K562 (cell line): ENCODE data around the gene SCN5A. TPM values are rescaled to one million over a fixed set of nuclear protein-coding genes. Genes with fewer than 3 reads are reported as not detected.

Experiments used
- ATAC-seq: fragments of 200-7000 bp; cut with Tn5 transposase; 3 replicates; pipeline ENCODE4 v1.9.1; 2020; ENCODE audit warnings: moderate library complexity
- BruUV-seq: library from RNA; stranded (reverse); fragments of 400-500 nt; replicated peaks from 2 replicates; lab custom pipeline; 2021; lab: Mats Ljungman, UMichigan
- CTCF ChIA-PET: fragments of 300-600 bp; formaldehyde crosslinking; extraction: SDS; loops from one replicate; lab custom pipeline; 2021; ENCODE audit warnings: low intra/inter-chr PET ratio; lab: Yijun Ruan, JAX
- POLR2A ChIA-PET: fragments of 300-600, 350-650 bp; sonication (Branson Sonifier 250); formaldehyde crosslinking; extraction: SDS; loops from one replicate; lab custom pipeline; 2021; ENCODE audit warnings: antibody characterized with exemption, inconsistent platforms; lab: Yijun Ruan, JAX
- DNase-seq, 4 experiments: peaks; one replicate each; pipeline versions ENCODE4 v3.0.0 to v3.0.0-alpha.2; 2011 to 2018; ENCODE audit warnings: low spot score in 3 of 4, mixed read lengths in 3 of 4; ENCODE audit errors: extremely low read depth in 1 of 4
- FAIRE-seq: peaks from 2 replicates; lab custom pipeline; 2011; peaks lifted over from hg19 to GRCh38; lab: Jason Lieb, UNC
- H2AFZ ChIP-seq: 2 replicates; pipeline ENCODE4 v1.6.0; 2011; ENCODE audit warnings: low read depth, low read length, control low read depth, inconsistent platforms
- H3K27ac ChIP-seq: fragments of 200-600 bp; 3 replicates; pipeline ENCODE4 v1.8.0; 2011; ENCODE audit warnings: low read depth, mild to moderate bottlenecking, control low read depth, inconsistent platforms, low read length, moderate library complexity, mixed read lengths; ENCODE audit errors: extremely low read depth
- H3K27me3 ChIP-seq, 2 experiments: fragments of 300-600 bp in 1 of 2; 2 replicates in 1 of 2; 3 replicates in 1 of 2; pipeline versions ENCODE4 v1.6.0 to v1.8.0; 2011; ENCODE audit warnings: inconsistent platforms in 2 of 2, low read length in 2 of 2, mild to moderate bottlenecking in 1 of 2, mixed read lengths in 1 of 2, moderate library complexity in 1 of 2; ENCODE audit not compliant: control insufficient read depth in 2 of 2, insufficient read depth in 2 of 2
- H3K36me3 ChIP-seq: fragments of 300-600 bp; 3 replicates; pipeline ENCODE4 v1.8.0; 2011; ENCODE audit warnings: mild to moderate bottlenecking, low read length, inconsistent platforms; ENCODE audit not compliant: control insufficient read depth, insufficient read depth
- H3K4me1 ChIP-seq, 2 experiments: fragments of 200-600 bp in 1 of 2; replicated peaks in 1 of 2; 2 replicates in 1 of 2; 3 replicates in 1 of 2; pipeline versions ENCODE4 v1.5.1 to v1.8.0; 2011; ENCODE audit warnings: inconsistent platforms in 2 of 2, low read length in 2 of 2, mild to moderate bottlenecking in 1 of 2, mixed read lengths in 1 of 2, moderate library complexity in 1 of 2; ENCODE audit not compliant: control insufficient read depth in 2 of 2, insufficient read depth in 2 of 2
- H3K4me2 ChIP-seq: 2 replicates; pipeline ENCODE4 v1.6.1; 2011; ENCODE audit warnings: low read length, control low read depth, inconsistent platforms, mixed read lengths; ENCODE audit not compliant: insufficient read depth
- H3K4me3 ChIP-seq: fragments of 200-600 bp; sonication (generic), shearing (Covaris generic); 2 replicates; pipeline ENCODE4 v1.5.1; 2016; ENCODE audit warnings: control low read depth, inconsistent platforms
- H3K79me2 ChIP-seq: fragments of 200-600 bp; 3 replicates; pipeline ENCODE4 v1.8.0; 2011; ENCODE audit warnings: low read length, inconsistent platforms; ENCODE audit not compliant: control insufficient read depth, insufficient read depth
- H3K9ac ChIP-seq, 2 experiments: 2 replicates each; pipeline versions ENCODE4 v1.6.0 to v1.6.1; 2011; ENCODE audit warnings: low read depth in 2 of 2, low read length in 2 of 2, control low read depth in 1 of 2, inconsistent platforms in 1 of 2, mild to moderate bottlenecking in 1 of 2, mixed read lengths in 1 of 2; ENCODE audit not compliant: insufficient read depth in 1 of 2
- H3K9me1 ChIP-seq: one replicate; pipeline ENCODE4 v1.6.0; 2011; ENCODE audit warnings: inconsistent platforms, mild to moderate bottlenecking, low read length, moderate library complexity; ENCODE audit not compliant: control insufficient read depth, insufficient read depth
- H3K9me3 ChIP-seq: replicated peaks from 2 replicates; pipeline ENCODE4 v1.5.1; 2011; ENCODE audit warnings: low read depth, low read length, inconsistent platforms; ENCODE audit not compliant: control insufficient read depth, insufficient read depth
- H4K20me1 ChIP-seq: replicated peaks from 2 replicates; pipeline ENCODE4 v1.6.1; 2011; ENCODE audit warnings: low read length, inconsistent platforms, mixed read lengths; ENCODE audit not compliant: control insufficient read depth, insufficient read depth
- BRCA1 ChIP-seq, 2 experiments: fragments of 450-650 bp in 1 of 2; sonication (generic) in 1 of 2; formaldehyde crosslinking in 1 of 2; IDR thresholded peaks; 2 replicates each; pipeline versions ENCODE4 v1.5.0 to v1.6.1; 2017 to 2020; ENCODE audit warnings: mild to moderate bottlenecking in 1 of 2, missing genetic modification reagents in 1 of 2
- NRF1 ChIP-seq, 2 experiments: fragments of 450-650 bp; IDR thresholded peaks in 1 of 2; conservative IDR thresholded peaks in 1 of 2; 2 replicates each; pipeline ENCODE4 v1.6.1; 2014; ENCODE audit warnings: mild to moderate bottlenecking in 2 of 2
- SPI1 ChIP-seq: IDR thresholded peaks from 2 replicates; pipeline ENCODE4 v1.6.1; 2011; ENCODE audit warnings: low read depth, low read length, control low read depth, borderline replicate concordance
- TFAP4 ChIP-seq: sonication (generic); formaldehyde crosslinking; IDR thresholded peaks from 2 replicates; pipeline ENCODE4 v1.8.0; 2022; ENCODE audit warnings: missing genetic modification reagents, mild to moderate bottlenecking, moderate library complexity, borderline replicate concordance
- ZNF695 ChIP-seq: fragments of 450-650 bp; formaldehyde crosslinking; IDR thresholded peaks from 2 replicates; pipeline ENCODE4 v1.4.0; 2020; ENCODE audit warnings: mild to moderate bottlenecking, moderate library complexity
- WGBS: fragments of 100-300 bp; shearing (Covaris generic); methylation state at CpG from one replicate; pipeline ENCODE4 v1.1.6; 2016; ENCODE audit warnings: low coverage, mixed read lengths; ENCODE audit not compliant: insufficient coverage; ENCODE audit errors: missing lambda C conversion rate; 5-methylcytosine and 5-hydroxymethylcytosine counted together
- in situ Hi-C: fragments of 300-500 bp; cut with MboI; formaldehyde crosslinking; loops from 4 replicates; pipeline ENCODE4 v1.15.0; 2018; ENCODE audit warnings: inconsistent platforms, mixed read lengths
- intact Hi-C: fragments of 100-400 bp; cut with micrococcal nuclease; formaldehyde crosslinking; loops from 2 replicates; pipeline ENCODE4 v1.14.2; 2022
- polyA plus RNA-seq, 8 experiments: library from polyadenylated mRNA; depleted of rRNA in 4 of 8; stranded (reverse) in 5 of 8; unstranded in 3 of 8; fragments of >200 nt; fragmentation: Nextera tagmentation in 2 of 8; fragmentation: Illumina TruSeq in 1 of 8; extraction: Ambion mirVana in 2 of 8; extraction: Trizol in 1 of 8; gene quantifications; 2 replicates each; pipeline versions ENCODE4 v1.2.1 to v1.2.3, GENCODE V29; 2011 to 2014; ENCODE audit warnings: inconsistent platforms in 1 of 8, missing spikeins in 1 of 8
- total RNA-seq, 7 experiments: library from RNA; depleted of rRNA in 6 of 7; stranded (reverse); fragments of >200 nt in 6 of 7; fragmentation: Illumina TruSeq in 2 of 7; extraction: Trizol in 2 of 7; gene quantifications; 2 replicates each; pipeline versions ENCODE4 v1.2.1 to v1.2.3, GENCODE V29; 2011 to 2021; ENCODE audit warnings: low replicate concordance in 1 of 7
- TF ChIP-seq, protein P1 (sequence below), 3 experiments: IDR thresholded peaks in 2 of 3; conservative IDR thresholded peaks in 1 of 3; 2 replicates each; pipeline ENCODE4 v1.5.1; 2011 to 2012; ENCODE audit warnings: low read length in 3 of 3, mild to moderate bottlenecking in 3 of 3, control low read depth in 2 of 3, improper control_type of control experiment in 1 of 3, inconsistent platforms in 1 of 3, low read depth in 1 of 3, mixed read lengths in 1 of 3, moderate library complexity in 1 of 3; ENCODE audit not compliant: insufficient read depth in 2 of 3
- TF ChIP-seq, protein P2 (sequence below), 2 experiments: fragments of 200-800 bp in 1 of 2; sonication (Bioruptor generic) in 1 of 2; sonication (generic) in 1 of 2; formaldehyde crosslinking in 1 of 2; IDR thresholded peaks in 1 of 2; conservative IDR thresholded peaks in 1 of 2; 2 replicates each; pipeline versions ENCODE4 v1.5.0 to v1.6.1; 2016 to 2020; ENCODE audit warnings: missing compliant biosample characterization in 1 of 2, missing genetic modification characterization in 1 of 2, missing genetic modification reagents in 1 of 2

The SCN5A gene
- total and polyA plus RNA-seq, 9 of the 15 experiments (the other 6 are each of a cell fraction or from before 2014, with no cell fraction given): 0.07 to 1.4 (median 0.21) TPM; not detected in 2

DNA sequence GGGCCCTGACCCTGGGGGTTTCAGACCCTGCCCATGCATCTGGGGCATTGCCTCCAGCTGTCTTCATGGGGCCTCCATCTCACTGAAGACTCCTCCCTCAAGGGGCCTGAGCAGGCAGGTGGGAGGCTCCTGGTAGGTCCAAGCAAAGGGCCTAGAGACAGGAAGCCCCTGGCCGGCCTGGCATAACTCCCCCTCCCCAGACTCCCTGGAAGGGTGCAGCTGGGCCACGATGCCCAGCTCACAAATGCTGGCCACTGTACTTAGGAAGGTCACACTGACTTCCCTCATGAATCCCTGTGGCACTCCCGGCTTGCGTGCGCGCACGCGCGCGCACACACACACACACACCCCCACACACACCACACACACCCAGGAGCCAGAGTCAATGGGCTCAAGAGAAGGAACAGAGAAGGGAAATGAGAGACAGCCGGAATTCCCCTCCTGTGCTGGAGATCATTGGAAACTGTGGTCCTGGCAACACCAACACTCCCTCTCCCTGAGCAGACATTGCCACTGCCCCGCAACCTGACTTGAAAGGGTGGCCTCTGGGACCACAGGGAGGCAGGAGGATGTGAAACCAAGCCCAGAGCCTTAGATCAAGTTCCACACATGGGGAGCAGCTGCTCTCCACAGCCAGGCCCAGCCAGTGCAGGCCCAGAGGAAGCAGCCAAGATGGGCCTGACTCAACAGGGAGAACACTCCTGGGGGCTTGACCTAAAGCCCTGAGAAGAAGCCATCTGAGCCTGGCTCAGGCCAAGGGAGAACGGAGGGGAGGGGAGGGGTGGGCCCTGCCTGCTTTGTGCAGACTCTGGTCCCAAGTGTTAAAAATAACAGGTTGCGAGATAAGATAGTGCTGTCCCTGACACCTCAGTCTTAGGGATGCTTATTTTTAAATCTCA lies 69.7 kb downstream of the SCN5A start:
- intact Hi-C loops: no loop called here
- Histone ChIP-seq H3K4me2 (no peak overlapping the region), H4K20me1 (peaks cover 4% of the 10 kb centered on the region; the same call in 1 of the 2 replicates), H3K9ac (no peak overlapping the region), H2AFZ (no peak overlapping the region), H3K9me3 (no peaks in the 10 kb centered on the region), H3K79me2 (no peaks in the 10 kb centered on the region), H3K36me3 (no peaks in the 10 kb centered on the region), H3K4me3 (no peak overlapping the region)
- POLR2A ChIA-PET: interaction anchor here (0.5 kb wide), 1 partner anchor 525 kb away, joined by 3 read pairs; no protein-coding TSS in a partner anchor
- no peak for ATAC-seq
- BruUV-seq: no TSS peak
- TF ChIP-seq NRF1 (conservative IDR thresholded peaks at IDR 0.05 in 1 of 2, IDR thresholded peaks at IDR 0.05 in 1 of 2): peak in 1 of 2 experiments; percentile 13; a peak in 2 of 4 replicates
- TF ChIP-seq SPI1: no peak
- TF ChIP-seq, all 486 proteins: peak for 1
- FAIRE-seq (no peak), DNase-seq (peak in 1 of 4 experiments; percentile 19)
- H3K9me1 ChIP-seq: no peaks in the 10 kb centered on the region
- peaks cover 0 to 7% of the 10 kb centered on the region in 2 experiments; a peak in 1 of 5 replicates for H3K4me1 ChIP-seq
- H3K27ac ChIP-seq: no peak overlapping the region
- CTCF ChIA-PET: no interaction called here
- in situ Hi-C loops: no loop called here
- WGBS: 21% methylated on average over 14 of the region's 14 CpGs
- peaks cover 13 to 88% of the 10 kb centered on the region in 2 experiments for H3K27me3 ChIP-seq

- in situ Hi-C loops: no loop called here
- 1% methylated on average over 12 of the region's 12 CpGs for WGBS
These were observed 70.3 kb downstream of the SCN5A start for GRCh38 chr3:38579141-38579540.

More at GRCh38 chr3:38579141-38579540, 70.3 kb downstream of the SCN5A start:
- no peaks in the 10 kb centered on the region for H3K36me3 ChIP-seq
- H3K4me3 ChIP-seq: no peak overlapping the region
- CTCF ChIA-PET: no interaction called here
- POLR2A ChIA-PET: interaction anchor here (0.5 kb wide), 1 partner anchor 526 kb away, joined by 3 read pairs; no protein-coding TSS in a partner anchor
- DNase-seq: no peak
- no TSS peak for BruUV-seq
- H3K4me2 ChIP-seq: no peak overlapping the region
- no peak overlapping the region for H3K9ac ChIP-seq
- peak; percentile 54 for ATAC-seq
- H3K9me1 ChIP-seq: no peaks in the 10 kb centered on the region
- FAIRE-seq: no peak
- H4K20me1 ChIP-seq: peaks cover 4% of the 10 kb centered on the region; the same call in 1 of the 2 replicates
- no peaks in the 10 kb centered on the region for H3K9me3 ChIP-seq
- intact Hi-C loops: no loop called here
- H3K4me1 ChIP-seq: peaks cover 0 to 7% of the 10 kb centered on the region in 2 experiments; a peak in 1 of 5 replicates
- no peaks in the 10 kb centered on the region for H3K79me2 ChIP-seq
- no peak overlapping the region for H3K27ac ChIP-seq
- no peak overlapping the region for H2AFZ ChIP-seq
- TF ChIP-seq, protein P1, sequence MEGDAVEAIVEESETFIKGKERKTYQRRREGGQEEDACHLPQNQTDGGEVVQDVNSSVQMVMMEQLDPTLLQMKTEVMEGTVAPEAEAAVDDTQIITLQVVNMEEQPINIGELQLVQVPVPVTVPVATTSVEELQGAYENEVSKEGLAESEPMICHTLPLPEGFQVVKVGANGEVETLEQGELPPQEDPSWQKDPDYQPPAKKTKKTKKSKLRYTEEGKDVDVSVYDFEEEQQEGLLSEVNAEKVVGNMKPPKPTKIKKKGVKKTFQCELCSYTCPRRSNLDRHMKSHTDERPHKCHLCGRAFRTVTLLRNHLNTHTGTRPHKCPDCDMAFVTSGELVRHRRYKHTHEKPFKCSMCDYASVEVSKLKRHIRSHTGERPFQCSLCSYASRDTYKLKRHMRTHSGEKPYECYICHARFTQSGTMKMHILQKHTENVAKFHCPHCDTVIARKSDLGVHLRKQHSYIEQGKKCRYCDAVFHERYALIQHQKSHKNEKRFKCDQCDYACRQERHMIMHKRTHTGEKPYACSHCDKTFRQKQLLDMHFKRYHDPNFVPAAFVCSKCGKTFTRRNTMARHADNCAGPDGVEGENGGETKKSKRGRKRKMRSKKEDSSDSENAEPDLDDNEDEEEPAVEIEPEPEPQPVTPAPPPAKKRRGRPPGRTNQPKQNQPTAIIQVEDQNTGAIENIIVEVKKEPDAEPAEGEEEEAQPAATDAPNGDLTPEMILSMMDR (IDR thresholded peaks at IDR 0.05 in 2 of 3, conservative IDR thresholded peaks at IDR 0.05 in 1 of 3; ENCODE audit: insufficient read depth in 2 of 3, low read depth in 1 of 3, low read length in 3 of 3): peak in 1 of 3 experiments; percentile 18; a peak in 1 of 6 replicates
- TF ChIP-seq TFAP4 (CRISPR knock-in tag) (peak; percentile 67), BRCA1 (IDR thresholded peaks at IDR 0.05) (no peak), BRCA1 (CRISPR knock-in tag; IDR thresholded peaks at IDR 0.05) (no peak), SPI1 (peak; percentile 78), ZNF695 (CRISPR knock-in tag) (no peak)
- TF ChIP-seq, protein P2, sequence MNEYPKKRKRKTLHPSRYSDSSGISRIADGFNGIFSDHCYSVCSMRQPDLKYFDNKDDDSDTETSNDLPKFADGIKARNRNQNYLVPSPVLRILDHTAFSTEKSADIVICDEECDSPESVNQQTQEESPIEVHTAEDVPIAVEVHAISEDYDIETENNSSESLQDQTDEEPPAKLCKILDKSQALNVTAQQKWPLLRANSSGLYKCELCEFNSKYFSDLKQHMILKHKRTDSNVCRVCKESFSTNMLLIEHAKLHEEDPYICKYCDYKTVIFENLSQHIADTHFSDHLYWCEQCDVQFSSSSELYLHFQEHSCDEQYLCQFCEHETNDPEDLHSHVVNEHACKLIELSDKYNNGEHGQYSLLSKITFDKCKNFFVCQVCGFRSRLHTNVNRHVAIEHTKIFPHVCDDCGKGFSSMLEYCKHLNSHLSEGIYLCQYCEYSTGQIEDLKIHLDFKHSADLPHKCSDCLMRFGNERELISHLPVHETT (CRISPR knock-in tag; conservative IDR thresholded peaks at IDR 0.05 in 1 of 2, IDR thresholded peaks at IDR 0.05 in 1 of 2): no peak
- peaks cover 13 to 92% of the 10 kb centered on the region in 2 experiments for H3K27me3 ChIP-seq
